DMS 273 treated with DMSO at 0.1 percent for 48 hours (cell line): ENCODE measurements around the gene VAMP5.
"Not testable (repeated sequence)": the region's sequence is repeated elsewhere in the genome, so short reads cannot be mapped to it uniquely, and the experiment has no call there.

Experiments
- DNase-seq: peaks from one replicate; lab custom pipeline; 2025; lab: John Stamatoyannopoulos, UW

VAMP5 gene, protein sequence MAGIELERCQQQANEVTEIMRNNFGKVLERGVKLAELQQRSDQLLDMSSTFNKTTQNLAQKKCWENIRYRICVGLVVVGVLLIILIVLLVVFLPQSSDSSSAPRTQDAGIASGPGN

DNA sequence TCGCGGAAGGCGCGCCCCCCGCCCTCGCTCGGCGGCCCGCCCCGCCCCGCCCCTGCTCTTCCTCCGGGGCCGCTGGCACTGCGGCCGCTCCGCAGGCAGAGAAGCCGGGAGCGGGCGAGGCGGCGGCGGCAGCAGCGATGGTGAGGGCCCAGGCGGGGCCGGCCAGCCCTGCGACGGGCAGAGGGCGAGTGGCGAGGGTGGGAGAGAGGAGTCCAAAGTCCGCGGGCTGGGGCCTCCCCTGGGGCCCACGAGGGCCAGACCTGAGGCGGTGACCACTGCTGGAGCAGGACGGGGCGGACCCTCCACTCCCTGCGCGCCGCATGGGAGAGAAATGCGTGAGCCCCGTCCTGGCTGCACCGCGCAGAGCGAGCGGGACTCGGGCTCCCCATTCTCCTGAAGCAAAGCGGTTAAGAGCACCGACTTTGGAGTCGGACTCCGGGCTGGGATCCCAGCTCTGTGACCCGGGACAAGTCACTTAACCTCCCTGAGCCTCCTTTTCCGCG is at the start of gene VAMP5:
Gene VAMP5, plus strand, starts transcription at position 78 of the 503 bp plus-strand sequence. Its CDS starts 60 bp downstream, at position 138.
- DNase-seq: no peak

GRCh38 chr2:85534881-85535280 is 49.4 kb upstream of the VAMP5 start:
- DNase-seq: no peak

- no peak for DNase-seq
These were observed 47.8 kb upstream of the VAMP5 start for GRCh38 chr2:85536479-85536878.

DNA sequence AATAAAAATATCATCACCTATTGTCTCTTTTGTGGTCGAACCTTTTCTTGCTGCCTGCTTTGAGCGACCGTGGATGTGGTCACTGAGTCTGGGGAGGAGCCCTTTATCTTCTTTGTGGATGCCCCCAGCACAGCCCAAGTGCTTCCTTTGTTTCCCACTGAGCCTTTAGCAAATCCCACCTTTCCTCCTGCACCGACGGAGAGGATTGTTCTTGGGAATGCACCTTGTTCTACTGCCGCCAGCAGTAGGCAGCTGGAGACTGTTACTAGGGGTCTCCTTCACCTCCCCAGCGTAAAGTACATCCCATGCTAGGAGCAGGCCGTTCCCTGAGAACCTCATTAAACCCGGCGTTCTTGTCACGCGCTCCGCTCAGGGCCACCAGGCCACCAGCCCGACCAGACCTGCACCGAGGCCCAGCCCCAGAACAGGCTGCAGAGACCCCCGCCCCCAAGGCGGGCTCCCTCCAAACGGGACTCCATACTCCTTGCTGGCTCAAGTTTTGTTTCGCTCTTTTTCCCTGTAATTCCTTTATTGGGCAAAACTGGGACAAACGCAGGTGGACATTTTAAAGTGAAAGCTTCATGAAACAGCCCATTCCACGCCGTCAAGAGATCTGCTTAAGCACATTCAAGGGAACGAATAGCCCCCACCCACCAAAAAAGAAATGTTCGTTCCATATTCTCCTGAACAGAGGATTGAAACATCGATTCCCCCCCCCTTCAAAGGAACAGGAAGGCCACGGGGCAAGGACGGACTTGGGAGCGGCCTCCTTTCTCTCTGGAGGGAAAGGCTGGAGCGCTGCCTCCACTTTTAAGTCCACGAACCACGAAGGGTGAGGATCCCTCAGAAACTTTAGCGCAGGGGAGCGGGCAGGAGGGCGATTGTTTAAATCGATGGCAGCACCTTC is 46.4 kb upstream of the VAMP5 start:
- no peak for DNase-seq

GRCh38 chr2:85538507-85539360 is 45.5 kb upstream of the VAMP5 start, which contains the start of gene MAT2A:
MAT2A (plus strand) TSS chr2:85539168; CDS start chr2:85539288, 120 bp downstream.
- peak; percentile 86 for DNase-seq

GRCh38 chr2:85539361-85540132 is 44.7 kb upstream of the VAMP5 start:
- no peak for DNase-seq

DNA sequence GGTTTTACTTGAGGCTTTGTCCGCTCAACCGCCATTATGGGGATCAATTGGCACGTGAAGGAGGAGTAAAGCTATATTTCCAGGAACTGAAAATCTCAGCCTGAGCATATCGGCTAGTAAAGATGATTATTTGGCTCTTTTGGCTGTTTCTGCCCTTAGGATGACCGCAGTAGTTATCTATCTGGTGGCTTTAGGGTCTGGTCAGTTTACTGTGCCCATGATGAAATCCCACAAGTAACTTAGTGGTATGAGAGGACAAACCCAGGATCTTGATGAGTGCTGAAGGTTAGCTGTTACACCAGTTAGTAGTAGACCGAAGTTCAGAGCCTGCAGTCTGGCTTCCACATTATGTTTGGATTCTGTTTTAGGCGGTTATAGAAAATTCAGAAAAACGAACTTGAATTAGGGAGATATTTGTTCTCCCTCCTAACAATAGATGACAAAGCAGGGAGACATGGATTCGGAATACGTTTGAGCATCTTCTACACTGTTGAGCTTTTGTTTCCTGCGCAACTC is 44.0 kb upstream of the VAMP5 start:
- DNase-seq: no peak

- DNase-seq: no peak
These were observed 43.0 kb upstream of the VAMP5 start for GRCh38 chr2:85541262-85541661.

- DNase-seq: no peak
These were observed 42.3 kb upstream of the VAMP5 start for GRCh38 chr2:85541753-85542457.

DNA sequence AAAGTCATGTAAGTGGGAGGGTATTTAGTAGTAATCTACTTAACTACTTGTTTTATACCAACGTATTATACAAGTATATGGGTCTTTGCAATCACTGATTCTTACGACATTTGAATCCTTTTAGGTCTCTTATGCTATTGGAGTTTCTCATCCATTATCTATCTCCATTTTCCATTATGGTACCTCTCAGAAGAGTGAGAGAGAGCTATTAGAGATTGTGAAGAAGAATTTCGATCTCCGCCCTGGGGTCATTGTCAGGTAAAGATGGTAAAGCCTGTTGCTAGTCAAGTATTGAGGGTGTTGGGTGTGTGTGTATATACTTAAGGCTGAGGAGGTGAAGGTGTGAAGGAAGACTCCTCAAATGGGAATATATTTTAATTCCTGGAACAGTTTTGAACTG is 41.5 kb upstream of the VAMP5 start:
- no peak for DNase-seq

GRCh38 chr2:85544254-85544691 is 40.0 kb upstream of the VAMP5 start:
- not testable (repeated sequence) for DNase-seq

- DNase-seq: not testable (repeated sequence)
These were observed 39.1 kb upstream of the VAMP5 start for GRCh38 chr2:85544915-85545779.

GRCh38 chr2:85545780-85546240 is 38.4 kb upstream of the VAMP5 start:
- DNase-seq: peak; percentile 73

GRCh38 chr2:85547089-85547858 is 37.0 kb upstream of the VAMP5 start:
- DNase-seq: no peak

GRCh38 chr2:85547859-85548607 is 36.2 kb upstream of the VAMP5 start:
- DNase-seq: no peak

DNA sequence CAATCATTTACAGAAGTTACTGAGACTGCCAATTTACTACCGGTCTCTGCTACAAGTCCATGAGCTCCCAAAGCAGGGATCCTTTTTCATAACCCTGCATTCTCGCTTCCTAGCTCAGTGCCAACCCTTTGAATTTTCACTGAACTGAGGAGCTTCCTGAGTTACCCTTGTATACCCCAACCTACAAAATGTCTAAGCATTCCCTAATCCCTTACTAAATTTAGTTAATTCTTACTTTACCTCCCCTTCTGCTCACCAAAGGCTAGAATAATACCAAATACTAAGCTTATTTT is 35.7 kb upstream of the VAMP5 start:
- DNase-seq: no peak

DNA sequence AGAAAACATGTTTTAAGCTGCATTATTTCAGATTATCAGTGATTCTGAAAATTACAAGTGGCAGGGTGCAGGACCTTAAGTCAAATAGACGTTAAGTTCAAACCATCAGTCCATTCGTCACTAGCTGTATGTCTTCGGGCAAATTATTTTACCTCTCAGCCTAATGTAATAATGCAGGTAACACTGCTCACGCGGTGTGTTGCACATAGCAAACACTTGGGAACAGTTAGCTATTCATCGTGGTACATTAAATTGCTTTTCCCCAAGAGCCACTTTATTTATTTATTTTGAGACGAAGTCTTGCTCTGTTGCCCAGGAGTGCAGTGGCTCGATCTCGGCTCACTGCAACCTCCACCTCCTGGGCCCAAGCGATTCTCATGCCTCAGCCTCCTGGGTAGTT is 35.1 kb upstream of the VAMP5 start:
- no peak for DNase-seq

- no peak for DNase-seq
These were observed 34.4 kb upstream of the VAMP5 start for GRCh38 chr2:85549826-85550225.
